Gastrocnemius medialis (tissue), 4 donors: ENCODE results near the gene SMARCC1. TPM values are rescaled to one million over a fixed set of nuclear protein-coding genes. Genes with fewer than 3 reads are reported as not detected.

Experiments used
- ATAC-seq, 2 donors: fragments of 150-250 bp; one replicate each; pipeline ENCODE4 v1.9.1; 2016
- DNase-seq, 2 donors: peaks; one replicate each; pipeline ENCODE4 v3.0.0-alpha.2; 2019
- H3K27ac ChIP-seq, 4 donors: fragments of 200-600 bp; sonication (generic); 1 replicate in 1 of 4; 2 replicates in 3 of 4; pipeline ENCODE4 v1.5.1; 2016 to 2018; ENCODE audit warnings: mild to moderate bottlenecking in 2 of 4, moderate library complexity in 1 of 4
- H3K27me3 ChIP-seq, 3 donors: fragments of 200-600 bp; sonication (generic) in 2 of 3; 1 replicate in 1 of 3; 2 replicates in 2 of 3; pipeline versions ENCODE4 v1.5.1 to v1.6.0; 2016 to 2019; ENCODE audit warnings: mild to moderate bottlenecking in 1 of 3, moderate library complexity in 1 of 3
- H3K36me3 ChIP-seq, 2 donors: fragments of 200-600 bp; sonication (generic) in 1 of 2; one replicate each; pipeline ENCODE4 v1.5.1; 2017 to 2018
- H3K4me1 ChIP-seq, 2 donors: fragments of 200-600 bp; sonication (generic) in 1 of 2; one replicate each; pipeline ENCODE4 v1.5.1; 2016 to 2017; ENCODE audit warnings: mild to moderate bottlenecking in 2 of 2
- H3K4me3 ChIP-seq, 4 donors: fragments of 200-600 bp; sonication (generic) in 3 of 4; 1 replicate in 1 of 4; 2 replicates in 3 of 4; pipeline ENCODE4 v1.5.1; 2016 to 2019; ENCODE audit warnings: mild to moderate bottlenecking in 2 of 4
- H3K9me3 ChIP-seq, 3 donors: fragments of 200-600 bp; sonication (generic) in 2 of 3; 1 replicate in 1 of 3; 2 replicates in 2 of 3; pipeline ENCODE4 v1.5.1; 2016 to 2019
- CTCF ChIP-seq, 5 experiments: fragments of 450-650 bp in 3 of 5; fragments of 200-600 bp in 2 of 5; sonication (generic) in 2 of 5; IDR thresholded peaks in 4 of 5; conservative IDR thresholded peaks in 1 of 5; 1 replicate in 4 of 5; 2 replicates in 1 of 5; pipeline ENCODE4 v1.5.1; 2016 to 2019; ENCODE audit warnings: antibody characterized with exemption in 5 of 5, mild to moderate bottlenecking in 3 of 5, moderate library complexity in 3 of 5
- POLR2A ChIP-seq, 2 donors: fragments of 450-650 bp; IDR thresholded peaks; one replicate each; pipeline ENCODE4 v1.6.1; 2017; ENCODE audit warnings: antibody characterized with exemption in 2 of 2, mild to moderate bottlenecking in 2 of 2, moderate library complexity in 2 of 2
- in situ Hi-C, 4 donors: fragments of 200-750 bp; cut with MboI; loops; one replicate each; pipeline versions ENCODE4 v1.15.0 to v1.8.0; 2017; ENCODE audit warnings: low sequenced_read_pairs in 4 of 4
- intact Hi-C: fragments of 100-400 bp; cut with DNase I; formaldehyde crosslinking; loops from one replicate; pipeline ENCODE4 v1.15.1; 2023; ENCODE audit warnings: low total_unique reads
- total RNA-seq, 4 donors: library from RNA; depleted of rRNA; stranded (reverse); fragments of >200 nt; gene quantifications; one replicate each; pipeline versions ENCODE4 v1.1.0 to v1.2.3, GENCODE V29; 2016

SMARCC1 gene
- total RNA-seq, 4 donors from 2014 or later: 24.5 to 32.1 (median 28.1) TPM

- peaks cover 16 to 17% of the 10 kb centered on the region in 2 donors for H3K4me1 ChIP-seq
- H3K9me3 ChIP-seq: no peaks in the 10 kb centered on the region
- DNase-seq: no peak
- H3K4me3 ChIP-seq: no peak overlapping the region
- H3K27me3 ChIP-seq: no peaks in the 10 kb centered on the region
- intact Hi-C loops (no loop called here), in situ Hi-C loops (no loop called here)
- peaks cover 0 to 7% of the 10 kb centered on the region in 2 donors for H3K36me3 ChIP-seq
- no peak overlapping the region for H3K27ac ChIP-seq
- no peak for ATAC-seq
- TF ChIP-seq CTCF (IDR thresholded peaks at IDR 0.05 in 4 of 5, conservative IDR thresholded peaks at IDR 0.05 in 1 of 5) (no peak), POLR2A (IDR thresholded peaks at IDR 0.05) (no peak)
Measured at GRCh38 chr3:47645551-47645950, 136.1 kb downstream of the SMARCC1 start.

- intact Hi-C loops (no loop called here), in situ Hi-C loops (no loop called here)
- H3K9me3 ChIP-seq: no peaks in the 10 kb centered on the region
- H3K4me3 ChIP-seq: no peak overlapping the region
- peaks cover 16 to 17% of the 10 kb centered on the region in 2 donors for H3K4me1 ChIP-seq
- H3K27ac ChIP-seq: no peak overlapping the region
- H3K36me3 ChIP-seq: peaks cover 0 to 14% of the 10 kb centered on the region in 2 donors
- TF ChIP-seq POLR2A (IDR thresholded peaks at IDR 0.05): no peak
- no peak for TF ChIP-seq CTCF (IDR thresholded peaks at IDR 0.05 in 4 of 5, conservative IDR thresholded peaks at IDR 0.05 in 1 of 5)
- DNase-seq (no peak), ATAC-seq (no peak)
- no peaks in the 10 kb centered on the region for H3K27me3 ChIP-seq
Measured at GRCh38 chr3:47643092-47643491, 138.6 kb downstream of the SMARCC1 start.

- peaks cover 0 to 23% of the 10 kb centered on the region in 2 donors for H3K36me3 ChIP-seq
- no peaks in the 10 kb centered on the region for H3K9me3 ChIP-seq
- H3K4me3 ChIP-seq: no peak overlapping the region
- ATAC-seq (no peak), DNase-seq (no peak)
- in situ Hi-C loops (no loop called here), intact Hi-C loops (no loop called here)
- TF ChIP-seq POLR2A (IDR thresholded peaks at IDR 0.05) (no peak), CTCF (IDR thresholded peaks at IDR 0.05 in 4 of 5, conservative IDR thresholded peaks at IDR 0.05 in 1 of 5) (no peak)
- no peaks in the 10 kb centered on the region for H3K27me3 ChIP-seq
- no peak overlapping the region for H3K27ac ChIP-seq
- peaks cover 4% of the 10 kb centered on the region in 2 donors for H3K4me1 ChIP-seq
Measured at GRCh38 chr3:47641739-47642138, 140.0 kb downstream of the SMARCC1 start.

GRCh38 chr3:47636921-47637320 is 144.8 kb downstream of the SMARCC1 start:
- DNase-seq: no peak

More at GRCh38 chr3:47636921-47637320, 144.8 kb downstream of the SMARCC1 start:
- Histone ChIP-seq H3K36me3 (peaks cover 0 to 55% of the 10 kb centered on the region in 2 donors), H3K27me3 (no peaks in the 10 kb centered on the region), H3K27ac (no peak overlapping the region), H3K4me1 (no peaks in the 10 kb centered on the region), H3K9me3 (no peaks in the 10 kb centered on the region), H3K4me3 (no peak overlapping the region)
- no peak for ATAC-seq
- in situ Hi-C loops: no loop called here
- no peak for TF ChIP-seq CTCF (IDR thresholded peaks at IDR 0.05 in 4 of 5, conservative IDR thresholded peaks at IDR 0.05 in 1 of 5)
- no peak for TF ChIP-seq POLR2A (IDR thresholded peaks at IDR 0.05)
- intact Hi-C loops: no loop called here
